IMR-90 (cell line): ENCODE results near the gene PRAC1. TPM values are rescaled to one million over a fixed set of nuclear protein-coding genes. Genes with fewer than 3 reads are reported as not detected.

Experiments
- ATAC-seq: fragments of 200-7000 bp; cut with Tn5 transposase; 2 replicates; pipeline ENCODE4 v1.9.1; 2020; ENCODE audit warnings: low read depth, mild to moderate bottlenecking, moderate library complexity
- BruUV-seq: library from RNA; stranded (reverse); fragments of 400-500 nt; replicated peaks from 2 replicates; lab custom pipeline; 2021; lab: Mats Ljungman, UMichigan
- CTCF ChIA-PET: fragments of 300-600 bp; formaldehyde crosslinking; extraction: SDS; loops from one replicate; lab custom pipeline; 2021; ENCODE audit warnings: antibody characterized with exemption; lab: Yijun Ruan, JAX
- POLR2A ChIA-PET: fragments of 300-600 bp; sonication (Branson Sonifier 250); formaldehyde crosslinking; loops from one replicate; lab custom pipeline; 2022; ENCODE audit warnings: antibody characterized with exemption; ENCODE audit not compliant: unreplicated experiment; lab: Charles Lee
- DNase-seq: peaks from one replicate; pipeline ENCODE4 v3.0.0; 2013
- H2AFZ ChIP-seq: replicated peaks from 2 replicates; pipeline ENCODE3; 2013; ENCODE audit warnings: low read length, mild to moderate bottlenecking; ENCODE audit not compliant: poor library complexity
- H2AK5ac ChIP-seq: 2 replicates; pipeline ENCODE4 v1.6.1; 2013; ENCODE audit warnings: low read depth, low read length, inconsistent platforms
- H2AK9ac ChIP-seq: replicated peaks from 2 replicates; pipeline ENCODE3; 2013; ENCODE audit warnings: mild to moderate bottlenecking, low read depth, low read length, moderate library complexity; ENCODE audit not compliant: poor library complexity
- H2BK120ac ChIP-seq: 2 replicates; pipeline ENCODE4 v1.6.1; 2013; ENCODE audit warnings: low read depth, low read length, inconsistent platforms
- H2BK15ac ChIP-seq: 3 replicates; pipeline ENCODE4 v1.6.1; 2013; ENCODE audit warnings: low read depth, low read length, inconsistent platforms
- H2BK20ac ChIP-seq: 2 replicates; pipeline ENCODE4 v1.6.1; 2013; ENCODE audit warnings: low read depth, mild to moderate bottlenecking, inconsistent platforms, low read length, moderate library complexity
- H2BK5ac ChIP-seq: 2 replicates; pipeline ENCODE4 v1.6.1; 2013; ENCODE audit warnings: mild to moderate bottlenecking, low read depth, low read length, inconsistent platforms; ENCODE audit not compliant: poor library complexity, severe bottlenecking
- H3K14ac ChIP-seq: replicated peaks from 2 replicates; pipeline ENCODE4 v1.6.1; 2013; ENCODE audit warnings: low read depth, low read length, inconsistent platforms
- H3K18ac ChIP-seq: 2 replicates; pipeline ENCODE4 v1.6.1; 2013; ENCODE audit warnings: low read depth, low read length, control low read depth
- H3K23ac ChIP-seq: 2 replicates; pipeline ENCODE4 v1.6.1; 2013; ENCODE audit warnings: low read depth, low read length, inconsistent platforms
- H3K27ac ChIP-seq: 2 replicates; pipeline ENCODE4 v1.5.1; 2013; ENCODE audit warnings: mild to moderate bottlenecking, control low read depth, low read length; ENCODE audit not compliant: insufficient read depth
- H3K27me3 ChIP-seq: 2 replicates; pipeline ENCODE4 v1.6.1; 2013; ENCODE audit warnings: low read length; ENCODE audit not compliant: control insufficient read depth, insufficient read depth
- H3K36me3 ChIP-seq: 2 replicates; pipeline ENCODE4 v1.6.1; 2013; ENCODE audit warnings: low read length, mixed read lengths; ENCODE audit not compliant: control insufficient read depth, insufficient read depth
- H3K4ac ChIP-seq: 2 replicates; pipeline ENCODE4 v1.6.1; 2013; ENCODE audit warnings: low read depth, low read length, inconsistent platforms
- H3K4me1 ChIP-seq: 2 replicates; pipeline ENCODE4 v1.6.1; 2013; ENCODE audit warnings: low read length, mixed read lengths; ENCODE audit not compliant: control insufficient read depth, insufficient read depth
- H3K4me2 ChIP-seq: 2 replicates; pipeline ENCODE4 v1.6.1; 2013; ENCODE audit warnings: low read depth, mild to moderate bottlenecking, control low read depth, low read length, moderate library complexity
- H3K4me3 ChIP-seq: 2 replicates; pipeline ENCODE4 v1.5.1; 2013; ENCODE audit warnings: low read depth, mild to moderate bottlenecking, control low read depth, low read length, moderate library complexity; ENCODE audit not compliant: insufficient read depth
- H3K56ac ChIP-seq: 2 replicates; pipeline ENCODE4 v1.6.1; 2013; ENCODE audit warnings: low read length, inconsistent platforms; ENCODE audit not compliant: insufficient read depth; ENCODE audit errors: extremely low read depth
- H3K79me1 ChIP-seq, 2 experiments: 2 replicates each; pipeline ENCODE4 v1.6.1; 2013; ENCODE audit warnings: low read length in 2 of 2, inconsistent platforms in 1 of 2, low read depth in 1 of 2
- H3K9ac ChIP-seq: 2 replicates; pipeline ENCODE4 v1.6.1; 2013; ENCODE audit warnings: low read depth, low read length, control low read depth
- H3K9me1 ChIP-seq: 2 replicates; pipeline ENCODE4 v1.6.1; 2013; ENCODE audit warnings: low read length, inconsistent platforms; ENCODE audit not compliant: insufficient read depth
- H3K9me3 ChIP-seq: 2 replicates; pipeline ENCODE4 v1.6.1; 2013; ENCODE audit warnings: low read length; ENCODE audit not compliant: control insufficient read depth, insufficient read depth
- H4K20me1 ChIP-seq: 2 replicates; pipeline ENCODE4 v1.6.1; 2013; ENCODE audit warnings: low read length, inconsistent platforms; ENCODE audit not compliant: insufficient read depth
- H4K5ac ChIP-seq: 2 replicates; pipeline ENCODE4 v1.6.1; 2013; ENCODE audit warnings: mild to moderate bottlenecking, low read depth, low read length, control low read depth
- H4K8ac ChIP-seq, 2 experiments: 2 replicates each; pipeline ENCODE4 v1.6.1; 2013; ENCODE audit warnings: low read depth in 2 of 2, low read length in 2 of 2, control low read depth in 1 of 2, inconsistent platforms in 1 of 2
- H4K91ac ChIP-seq: 2 replicates; pipeline ENCODE4 v1.6.1; 2013; ENCODE audit warnings: low read depth, low read length, inconsistent platforms; ENCODE audit not compliant: insufficient read depth
- MAFK ChIP-seq: IDR thresholded peaks from 2 replicates; pipeline ENCODE4 v1.6.1; 2012; ENCODE audit warnings: low read depth, low read length, improper control_type of control experiment
- NFE2L2 ChIP-seq: fragments of 150-350 bp; IDR thresholded peaks from 2 replicates; pipeline ENCODE4 v1.6.1; 2016; ENCODE audit warnings: low read depth, mild to moderate bottlenecking, low read length
- POLR2A ChIP-seq: IDR thresholded peaks from 2 replicates; pipeline ENCODE4 v1.6.1; 2012; ENCODE audit warnings: mild to moderate bottlenecking, low read depth, low read length
- SMC3 ChIP-seq: fragments of 150-350 bp; IDR thresholded peaks from 2 replicates; pipeline ENCODE4 v1.6.1; 2016; ENCODE audit warnings: low read depth, mild to moderate bottlenecking, antibody characterized with exemption, low read length, moderate library complexity
- WGBS, 2 experiments: methylation state at CpG; one replicate each; pipeline versions ENCODE4 v1.1.5 to v1.1.7; 2013; ENCODE audit warnings: missing lambda C conversion rate in 2 of 2; ENCODE audit not compliant: insufficient read length in 1 of 2; ENCODE audit errors: extremely low coverage in 2 of 2; 5-methylcytosine and 5-hydroxymethylcytosine counted together
- dilution Hi-C: fragments of 300-500 bp; cut with HindIII; formaldehyde crosslinking; loops from one replicate; pipeline ENCODE4 v1.14.3; 2018; ENCODE audit warnings: low sequenced_read_pairs; ENCODE audit not compliant: unreplicated experiment
- in situ Hi-C: fragments of 300-500 bp; cut with MboI; formaldehyde crosslinking; loops from 3 replicates; pipeline ENCODE4 v1.14.3; 2019; ENCODE audit warnings: low sequenced_read_pairs, inconsistent platforms, mixed read lengths
- intact Hi-C: fragments of 100-400 bp; cut with micrococcal nuclease; formaldehyde crosslinking; loops from 2 replicates; pipeline ENCODE4 v1.10.0; 2022
- polyA plus RNA-seq, 3 experiments: library from polyadenylated mRNA; depleted of rRNA; stranded (reverse); fragments of >200 nt; gene quantifications; 2 replicates each; pipeline ENCODE4 v1.2.3, GENCODE V29; 2012; ENCODE audit warnings: low replicate concordance in 1 of 3
- total RNA-seq: library from RNA; depleted of rRNA; stranded (reverse); fragments of >200 nt; gene quantifications from 2 replicates; pipeline ENCODE4 v1.2.3, GENCODE V29; 2012

PRAC1 gene
- total and polyA plus RNA-seq, 2 of the 4 experiments (the other 2 are of a cell fraction), result not detected

- in situ Hi-C loops, result no loop called here
- intact Hi-C loops, result no loop called here
- Histone ChIP-seq H3K79me1 (no peaks in the 10 kb centered on the region), H4K8ac (no peak overlapping the region), H3K4me3 (no peak overlapping the region), H2BK120ac (no peak overlapping the region), H3K4me2 (no peak overlapping the region), H2AK9ac (no peak overlapping the region), H4K5ac (no peak overlapping the region), H3K36me3 (no peaks in the 10 kb centered on the region), H2BK5ac (no peak overlapping the region), H3K9me1 (no peaks in the 10 kb centered on the region), H2AFZ (no peak overlapping the region), H3K4me1 (no peaks in the 10 kb centered on the region), H3K18ac (no peak overlapping the region), H3K4ac (no peak overlapping the region), H3K9me3 (peaks cover 17% of the 10 kb centered on the region), H3K23ac (no peak overlapping the region), H3K56ac (no peak overlapping the region), H4K20me1 (0 out of 2 replicates have a peak, but pooled peaks cover 3% of the 10 kb centered on the region), H2BK20ac (no peak overlapping the region), H3K14ac (no peak overlapping the region), H2AK5ac (no peak overlapping the region), H3K27me3 (peaks cover 71% of the 10 kb centered on the region), H4K91ac (no peak overlapping the region), H2BK15ac (no peak overlapping the region), H3K9ac (no peak overlapping the region), H3K27ac (no peak overlapping the region)
- CTCF ChIA-PET, result no interaction called here
- ATAC-seq, result no peak
- DNase-seq, result no peak
- 20% methylated on average over 1 of the region's 5 CpGs; no CpG with 5 or more reads in 1 of the 2 experiments for WGBS, 2 experiments
- POLR2A ChIA-PET, result no interaction called here
- dilution Hi-C loops, result no loop called here
- TF ChIP-seq NFE2L2 (no peak), POLR2A (no peak), MAFK (no peak), SMC3 (no peak)
- BruUV-seq, result no TSS peak
These were observed 6.6 kb downstream of the PRAC1 start for GRCh38 chr17:48715496-48716399.
